RWPE2 (cell line): ENCODE results near the gene NRGN.

Experiments
- ATAC-seq: fragments of 200-7000 bp; cut with Tn5 transposase; 3 replicates; pipeline ENCODE4 v1.9.1; 2021; ENCODE audit warnings: low read depth
- DNase-seq: peaks from one replicate; pipeline ENCODE4 v3.0.0-alpha.2; 2020; ENCODE audit warnings: low spot score
- H3K27ac ChIP-seq: fragments of 450-650 bp; 2 replicates; pipeline ENCODE4 v1.5.1; 2017; ENCODE audit warnings: mild to moderate bottlenecking; ENCODE audit not compliant: poor library complexity, severe bottlenecking
- H3K27me3 ChIP-seq: fragments of 250-450 bp; sonication (Bioruptor Pico); 2 replicates; pipeline ENCODE4 v1.5.1; 2021; ENCODE audit warnings: mild to moderate bottlenecking, moderate library complexity; ENCODE audit not compliant: insufficient read depth, poor library complexity, severe bottlenecking
- H3K36me3 ChIP-seq: fragments of 250-450 bp; sonication (Bioruptor Pico); 2 replicates; pipeline ENCODE4 v1.5.1; 2020; ENCODE audit warnings: low read depth, mild to moderate bottlenecking, moderate library complexity
- H3K4me1 ChIP-seq: fragments of 250-450 bp; sonication (Bioruptor Pico); 2 replicates; pipeline ENCODE4 v1.5.1; 2021; ENCODE audit warnings: mild to moderate bottlenecking, moderate library complexity; ENCODE audit not compliant: insufficient read depth, poor library complexity, severe bottlenecking
- H3K4me3 ChIP-seq: fragments of 250-450 bp; sonication (Bioruptor Pico); 2 replicates; pipeline ENCODE4 v1.5.1; 2021; ENCODE audit warnings: mild to moderate bottlenecking, moderate library complexity; ENCODE audit not compliant: severe bottlenecking
- H3K9me3 ChIP-seq: fragments of 250-450 bp; sonication (Bioruptor Pico); 2 replicates; pipeline ENCODE4 v1.5.1; 2021; ENCODE audit warnings: mild to moderate bottlenecking, moderate library complexity; ENCODE audit not compliant: severe bottlenecking
- CTCF ChIP-seq: fragments of 450-650 bp; IDR thresholded peaks from one replicate; pipeline ENCODE4 v1.5.1; 2017; ENCODE audit warnings: mild to moderate bottlenecking, moderate library complexity; ENCODE audit not compliant: poor library complexity, severe bottlenecking

Gene NRGN

GRCh38 chr11:124739479-124740276 lies at the start of gene NRGN:
Gene NRGN, plus strand, starts transcription at chr11:124739942. Its CDS starts 143 bp downstream, at chr11:124740085.
- Histone ChIP-seq H3K36me3 (no peaks in the 10 kb centered on the region), H3K4me3 (peak within 1 kb of the TSS; percentile 41), H3K27ac (no peak within 1 kb of the TSS), H3K27me3 (no peaks in the 10 kb centered on the region), H3K4me1 (peaks cover 4% of the 10 kb centered on the region), H3K9me3 (no peaks in the 10 kb centered on the region)
- ATAC-seq (peak; percentile 97), DNase-seq (peak; percentile 93)
- no peak for TF ChIP-seq CTCF

GRCh38 chr11:124693142-124693541 lies 46.6 kb upstream of the NRGN start:
- ATAC-seq (no peak), DNase-seq (no peak)
- Histone ChIP-seq H3K4me1 (no peaks in the 10 kb centered on the region), H3K27ac (no peak overlapping the region), H3K36me3 (no peaks in the 10 kb centered on the region), H3K9me3 (no peaks in the 10 kb centered on the region), H3K27me3 (no peaks in the 10 kb centered on the region), H3K4me3 (no peak overlapping the region)
- TF ChIP-seq CTCF = no peak

DNA sequence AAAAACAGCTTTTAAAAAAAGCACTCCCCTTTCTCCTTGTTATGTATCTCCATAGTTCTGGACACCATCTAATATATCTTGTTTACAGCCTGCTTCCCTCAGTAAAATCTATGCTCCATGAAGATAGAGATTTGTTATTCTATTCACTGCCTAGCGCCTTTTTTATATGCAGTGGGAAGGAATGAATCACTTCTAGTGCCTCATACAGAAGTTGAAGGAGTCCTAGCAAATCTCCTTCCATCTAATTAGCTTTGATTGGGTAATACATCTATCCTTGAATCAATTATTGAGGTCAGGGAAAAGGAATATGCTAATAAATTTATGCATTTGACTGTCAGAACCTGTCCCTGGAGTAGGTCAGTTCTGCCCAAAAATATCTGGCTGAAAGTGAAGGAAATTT lies 40.2 kb upstream of the NRGN start:
- ATAC-seq (no peak), DNase-seq (no peak)
- H3K9me3 ChIP-seq = no peaks in the 10 kb centered on the region
- H3K4me1 ChIP-seq = no peaks in the 10 kb centered on the region
- H3K4me3 ChIP-seq = no peak overlapping the region
- no peaks in the 10 kb centered on the region for H3K36me3 ChIP-seq
- no peak for TF ChIP-seq CTCF
- no peaks in the 10 kb centered on the region for H3K27me3 ChIP-seq
- no peak overlapping the region for H3K27ac ChIP-seq

- no peak overlapping the region for H3K4me3 ChIP-seq
- ATAC-seq = no peak
Measured at GRCh38 chr11:124700028-124700427, 39.7 kb upstream of the NRGN start.

More at GRCh38 chr11:124700028-124700427, 39.7 kb upstream of the NRGN start:
- no peaks in the 10 kb centered on the region for H3K36me3 ChIP-seq
- H3K27ac ChIP-seq = no peak overlapping the region
- no peak for DNase-seq
- H3K9me3 ChIP-seq = no peaks in the 10 kb centered on the region
- no peaks in the 10 kb centered on the region for H3K4me1 ChIP-seq
- no peak for TF ChIP-seq CTCF
- H3K27me3 ChIP-seq = no peaks in the 10 kb centered on the region
